HG03342 (cell line): ENCODE measurements around the gene HDAC4.

Experiments
- ATAC-seq: cut with Tn5 transposase; IDR thresholded peaks from one replicate; pipeline ENCODE4 v1.9.1; 2021; ENCODE audit warnings: mild to moderate bottlenecking, moderate library complexity; ENCODE audit not compliant: unreplicated experiment

HDAC4 gene

GRCh38 chr2:239244625-239245024 is 156.2 kb downstream of the HDAC4 start:
- ATAC-seq = no peak

- no peak for ATAC-seq
Observed at GRCh38 chr2:239241431-239241960, 159.3 kb downstream of the HDAC4 start.

GRCh38 chr2:239240414-239240881 is 160.4 kb downstream of the HDAC4 start:
- ATAC-seq = no peak

GRCh38 chr2:239239607-239240413 is 161.0 kb downstream of the HDAC4 start:
- no peak for ATAC-seq

GRCh38 chr2:239238839-239239606 is 161.8 kb downstream of the HDAC4 start:
- ATAC-seq = no peak

GRCh38 chr2:239238381-239238780 is 162.4 kb downstream of the HDAC4 start:
- ATAC-seq = no peak

GRCh38 chr2:239236808-239237205 is 164.0 kb downstream of the HDAC4 start:
- ATAC-seq = no peak

GRCh38 chr2:239236043-239236807 is 164.6 kb downstream of the HDAC4 start:
- ATAC-seq = no peak

- no peak for ATAC-seq
Observed at GRCh38 chr2:239235311-239235710, 165.5 kb downstream of the HDAC4 start.

- no peak for ATAC-seq
Observed at GRCh38 chr2:239234191-239235175, 166.3 kb downstream of the HDAC4 start.

- ATAC-seq = no peak
Observed at GRCh38 chr2:239233576-239233975, 167.2 kb downstream of the HDAC4 start.

GRCh38 chr2:239232195-239232578 is 168.6 kb downstream of the HDAC4 start:
- no peak for ATAC-seq

GRCh38 chr2:239231231-239232194 is 169.3 kb downstream of the HDAC4 start:
- ATAC-seq = no peak

- ATAC-seq = no peak
Observed at GRCh38 chr2:239230318-239231052, 170.3 kb downstream of the HDAC4 start.

- ATAC-seq = no peak
Observed at GRCh38 chr2:239229545-239230279, 171.1 kb downstream of the HDAC4 start.

- no peak for ATAC-seq
Observed at GRCh38 chr2:239227661-239228371, 173.0 kb downstream of the HDAC4 start.
